NCI-H526 treated with DMSO at 0.1 percent for 48 hours (cell line): ENCODE data around the gene SMAD1.

Experiments
- DNase-seq: peaks from one replicate; lab custom pipeline; 2025; lab: John Stamatoyannopoulos, UW

The SMAD1 gene

GRCh38 chr4:145489556-145489955, 7.9 kb downstream of the SMAD1 start:
- DNase-seq: no peak

GRCh38 chr4:145490361-145490760, 8.7 kb downstream of the SMAD1 start:
- DNase-seq: no peak

GRCh38 chr4:145490796-145491195, 9.1 kb downstream of the SMAD1 start:
- no peak for DNase-seq

GRCh38 chr4:145492376-145492775, 10.7 kb downstream of the SMAD1 start:
- no peak for DNase-seq

GRCh38 chr4:145493166-145493565, 11.5 kb downstream of the SMAD1 start:
- no peak for DNase-seq

GRCh38 chr4:145494666-145495270, 13.1 kb downstream of the SMAD1 start:
- no peak for DNase-seq

- no peak for DNase-seq
These were observed 14.6 kb downstream of the SMAD1 start for GRCh38 chr4:145496292-145496691.

GRCh38 chr4:145497199-145498149, 15.8 kb downstream of the SMAD1 start:
- no peak for DNase-seq

GRCh38 chr4:145498430-145498829, 16.8 kb downstream of the SMAD1 start:
- no peak for DNase-seq

- no peak for DNase-seq
These were observed 19.5 kb downstream of the SMAD1 start for GRCh38 chr4:145501051-145501660.

GRCh38 chr4:145502809-145503208, 21.2 kb downstream of the SMAD1 start:
- no peak for DNase-seq

GRCh38 chr4:145503486-145504072, 21.9 kb downstream of the SMAD1 start:
- no peak for DNase-seq

- no peak for DNase-seq
These were observed 24.3 kb downstream of the SMAD1 start for GRCh38 chr4:145505995-145506394.

- no peak for DNase-seq
These were observed 26.0 kb downstream of the SMAD1 start for GRCh38 chr4:145507636-145508035.

- no peak for DNase-seq
These were observed 30.4 kb downstream of the SMAD1 start for GRCh38 chr4:145511913-145512522.

GRCh38 chr4:145513020-145513621, 31.5 kb downstream of the SMAD1 start:
- DNase-seq: no peak

GRCh38 chr4:145520172-145520571, 38.5 kb downstream of the SMAD1 start:
- DNase-seq: no peak

- DNase-seq: no peak
These were observed 39.6 kb downstream of the SMAD1 start for GRCh38 chr4:145521282-145521681.

- no peak for DNase-seq
These were observed 41.5 kb downstream of the SMAD1 start for GRCh38 chr4:145523117-145523516.

GRCh38 chr4:145524552-145524951, 42.9 kb downstream of the SMAD1 start:
- DNase-seq: no peak

GRCh38 chr4:145525291-145525740, 43.7 kb downstream of the SMAD1 start:
- no peak for DNase-seq

GRCh38 chr4:145527773-145528172, 46.1 kb downstream of the SMAD1 start:
- no peak for DNase-seq
